H1 (cell line): ENCODE data around the gene ZNF672. TPM values are rescaled to one million over a fixed set of nuclear protein-coding genes. Genes with fewer than 3 reads are reported as not detected.

Source experiments
- CTCF ChIA-PET: fragments of 300-600 bp; sonication (Branson Sonifier 250); formaldehyde crosslinking; loops from one replicate; lab custom pipeline; 2021; ENCODE audit not compliant: partially characterized antibody; lab: Charles Lee
- POLR2A ChIA-PET: fragments of 300-600 bp; sonication (Branson Sonifier 250); formaldehyde crosslinking; loops from one replicate; lab custom pipeline; 2021; ENCODE audit warnings: inconsistent platforms; ENCODE audit not compliant: partially characterized antibody; lab: Charles Lee
- DNase-seq, 2 experiments: peaks; one replicate each; pipeline versions ENCODE4 v3.0.0 to v3.0.0-alpha.2; 2010 to 2022; ENCODE audit warnings: low spot score in 2 of 2, low read depth in 1 of 2, mixed read lengths in 1 of 2
- FAIRE-seq: peaks from 2 replicates; lab custom pipeline; 2011; peaks lifted over from hg19 to GRCh38; lab: Jason Lieb, UNC
- H2AFZ ChIP-seq: 2 replicates; pipeline ENCODE4 v1.8.1; 2012; ENCODE audit warnings: low read length, inconsistent platforms
- H2AK5ac ChIP-seq: 2 replicates; pipeline ENCODE4 v1.6.1; 2013; ENCODE audit warnings: low read depth, low read length
- H2BK120ac ChIP-seq: replicated peaks from 2 replicates; pipeline ENCODE3; 2013; ENCODE audit warnings: low read depth, low read length, inconsistent platforms
- H2BK12ac ChIP-seq: 2 replicates; pipeline ENCODE4 v1.6.1; 2013; ENCODE audit warnings: low read depth, low read length
- H2BK15ac ChIP-seq: 2 replicates; pipeline ENCODE4 v1.6.1; 2013; ENCODE audit warnings: low read length
- H2BK20ac ChIP-seq: 2 replicates; pipeline ENCODE4 v1.6.1; 2013; ENCODE audit warnings: low read length
- H2BK5ac ChIP-seq: 2 replicates; pipeline ENCODE4 v1.6.1; 2013; ENCODE audit warnings: low read depth, low read length
- H3K14ac ChIP-seq: 2 replicates; pipeline ENCODE4 v1.6.1; 2013; ENCODE audit warnings: inconsistent platforms; ENCODE audit not compliant: insufficient read length
- H3K18ac ChIP-seq: 2 replicates; pipeline ENCODE4 v1.6.1; 2013; ENCODE audit warnings: low read length; ENCODE audit errors: extremely low read depth
- H3K23ac ChIP-seq: 2 replicates; pipeline ENCODE4 v1.6.1; 2013; ENCODE audit warnings: inconsistent platforms; ENCODE audit not compliant: insufficient read length
- H3K23me2 ChIP-seq: 2 replicates; pipeline ENCODE4 v1.6.1; 2013; ENCODE audit warnings: low read depth, low read length
- H3K27ac ChIP-seq: 2 replicates; pipeline ENCODE4 v1.6.1; 2011; ENCODE audit warnings: low read depth, low read length, inconsistent platforms
- H3K27me3 ChIP-seq, 4 experiments: replicated peaks in 1 of 4; 1 replicate in 1 of 4; 2 replicates in 3 of 4; pipeline versions ENCODE4 v1.6.1 to v1.8.1; 2011 to 2013; ENCODE audit warnings: low read length in 3 of 4, mild to moderate bottlenecking in 3 of 4, inconsistent platforms in 2 of 4, mixed read lengths in 2 of 4, moderate library complexity in 1 of 4; ENCODE audit not compliant: control insufficient read depth in 3 of 4, insufficient read depth in 3 of 4; ENCODE audit errors: extremely low read depth in 1 of 4
- H3K36me3 ChIP-seq, 4 experiments: 2 replicates each; pipeline versions ENCODE4 v1.6.1 to v1.8.1; 2011 to 2013; ENCODE audit warnings: mild to moderate bottlenecking in 4 of 4, low read length in 3 of 4, moderate library complexity in 2 of 4, control low read depth in 1 of 4, inconsistent platforms in 1 of 4; ENCODE audit not compliant: insufficient read depth in 4 of 4, control insufficient read depth in 2 of 4
- H3K4ac ChIP-seq: replicated peaks from 2 replicates; pipeline ENCODE3; 2013; ENCODE audit warnings: low read length, low read depth, mixed read lengths, inconsistent platforms; ENCODE audit not compliant: insufficient read length
- H3K4me1 ChIP-seq, 4 experiments: replicated peaks in 1 of 4; 1 replicate in 1 of 4; 2 replicates in 3 of 4; pipeline versions ENCODE4 v1.6.1 to v1.8.1; 2011 to 2013; ENCODE audit warnings: low read length in 3 of 4, inconsistent platforms in 2 of 4, mixed read lengths in 1 of 4; ENCODE audit not compliant: insufficient read depth in 4 of 4, control insufficient read depth in 3 of 4
- H3K4me2 ChIP-seq, 2 experiments: 2 replicates each; pipeline versions ENCODE4 v1.6.1 to v1.8.1; 2011 to 2013; ENCODE audit warnings: low read depth in 2 of 2, low read length in 2 of 2, control low read depth in 1 of 2, inconsistent platforms in 1 of 2, mild to moderate bottlenecking in 1 of 2; ENCODE audit not compliant: insufficient read depth in 1 of 2
- H3K4me3 ChIP-seq, 4 experiments: fragments of 200-600, 300-600 bp in 1 of 4; sonication (generic), shearing (Covaris generic), sonication (Bioruptor Twin) in 1 of 4; 2 replicates each; pipeline versions ENCODE4 v1.5.1 to v1.8.1; 2011 to 2016; ENCODE audit warnings: low read length in 4 of 4, low read depth in 3 of 4, control low read depth in 2 of 4, inconsistent platforms in 2 of 4, mild to moderate bottlenecking in 2 of 4, mixed read lengths in 1 of 4, moderate library complexity in 1 of 4; ENCODE audit not compliant: insufficient read depth in 2 of 4; ENCODE audit errors: extremely low read depth in 1 of 4
- H3K56ac ChIP-seq: replicated peaks from 2 replicates; pipeline ENCODE3; 2013; ENCODE audit warnings: low read depth, mild to moderate bottlenecking, mixed read lengths, low read length, inconsistent platforms; ENCODE audit not compliant: insufficient read length
- H3K79me1 ChIP-seq: 2 replicates; pipeline ENCODE4 v1.6.1; 2013; ENCODE audit warnings: low read depth, low read length, control low read depth
- H3K79me2 ChIP-seq, 2 experiments: 2 replicates each; pipeline versions ENCODE4 v1.6.1 to v1.8.1; 2012 to 2013; ENCODE audit warnings: low read length in 2 of 2, mild to moderate bottlenecking in 2 of 2, inconsistent platforms in 1 of 2; ENCODE audit not compliant: insufficient read depth in 2 of 2, control insufficient read depth in 1 of 2
- H3K9ac ChIP-seq, 4 experiments: replicated peaks in 1 of 4; 1 replicate in 1 of 4; 2 replicates in 3 of 4; pipeline versions ENCODE4 v1.6.1 to v1.8.1; 2011 to 2013; ENCODE audit warnings: low read depth in 3 of 4, low read length in 3 of 4, control low read depth in 2 of 4, mild to moderate bottlenecking in 2 of 4, moderate library complexity in 2 of 4, inconsistent platforms in 1 of 4; ENCODE audit errors: extremely low read depth in 1 of 4
- H3K9me3 ChIP-seq, 2 experiments: 2 replicates each; pipeline versions ENCODE4 v1.6.1 to v1.8.1; 2012 to 2013; ENCODE audit warnings: mild to moderate bottlenecking in 2 of 2, moderate library complexity in 2 of 2, control low read depth in 1 of 2, inconsistent platforms in 1 of 2, low read depth in 1 of 2, low read length in 1 of 2, mixed read lengths in 1 of 2; ENCODE audit not compliant: insufficient read depth in 2 of 2
- H4K20me1 ChIP-seq, 2 experiments: replicated peaks in 1 of 2; 2 replicates each; pipeline versions ENCODE3 to v1.8.1; 2011 to 2013; ENCODE audit warnings: inconsistent platforms in 2 of 2, low read length in 2 of 2, mild to moderate bottlenecking in 1 of 2; ENCODE audit not compliant: insufficient read depth in 2 of 2, control insufficient read depth in 1 of 2
- H4K5ac ChIP-seq: 2 replicates; pipeline ENCODE4 v1.6.1; 2013; ENCODE audit warnings: low read length, low read depth, mixed read lengths, inconsistent platforms; ENCODE audit not compliant: insufficient read length
- H4K8ac ChIP-seq: 2 replicates; pipeline ENCODE4 v1.8.0; 2013; ENCODE audit warnings: mild to moderate bottlenecking, moderate library complexity, low read length, inconsistent platforms; ENCODE audit not compliant: insufficient read depth; ENCODE audit errors: extremely low read depth
- H4K91ac ChIP-seq: replicated peaks from 2 replicates; pipeline ENCODE3; 2013; ENCODE audit warnings: low read length, mixed read lengths, inconsistent platforms; ENCODE audit not compliant: insufficient read length
- CTCF ChIP-seq, 3 experiments: IDR thresholded peaks; 1 replicate in 2 of 3; 2 replicates in 1 of 3; pipeline versions ENCODE4 v1.5.1 to v1.6.1; 2011; ENCODE audit warnings: low read length in 3 of 3, mild to moderate bottlenecking in 3 of 3, inconsistent platforms in 2 of 3, low read depth in 1 of 3, moderate library complexity in 1 of 3; ENCODE audit not compliant: insufficient read depth in 1 of 3; ENCODE audit errors: control extremely low read depth in 1 of 3
- GTF2F1 ChIP-seq: IDR thresholded peaks from 2 replicates; pipeline ENCODE4 v1.6.1; 2012; ENCODE audit warnings: low read depth, low read length, improper control_type of control experiment, borderline replicate concordance
- NANOG ChIP-seq: IDR thresholded peaks from 2 replicates; pipeline ENCODE4 v1.6.1; 2011; ENCODE audit warnings: low read length, low read depth, mild to moderate bottlenecking, inconsistent platforms; ENCODE audit not compliant: insufficient read depth, poor library complexity, severe bottlenecking
- NRF1 ChIP-seq: IDR thresholded peaks from 2 replicates; pipeline ENCODE4 v1.6.1; 2011; ENCODE audit warnings: mild to moderate bottlenecking, low read depth, low read length, improper control_type of control experiment
- RFX5 ChIP-seq: IDR thresholded peaks from 2 replicates; pipeline ENCODE4 v1.6.1; 2011; ENCODE audit warnings: low read depth, low read length, improper control_type of control experiment, borderline replicate concordance
- TBP ChIP-seq: IDR thresholded peaks from 2 replicates; pipeline ENCODE4 v1.6.1; 2011; ENCODE audit warnings: low read depth, low read length, improper control_type of control experiment
- USF2 ChIP-seq: IDR thresholded peaks from 2 replicates; pipeline ENCODE4 v1.6.1; 2011; ENCODE audit warnings: low read length, improper control_type of control experiment
- WGBS, 2 experiments: shearing (Covaris generic) in 1 of 2; methylation state at CpG; one replicate each; pipeline versions ENCODE4 v1.1.6 to v1.1.7; 2013 to 2015; ENCODE audit warnings: low lambda C conversion rate in 2 of 2, mixed read lengths in 2 of 2, inconsistent platforms in 1 of 2, low coverage in 1 of 2, missing lambda C conversion rate in 1 of 2; ENCODE audit not compliant: insufficient replicate concordance in 2 of 2, insufficient coverage in 1 of 2, insufficient read length in 1 of 2; ENCODE audit errors: extremely low coverage in 1 of 2, missing lambda C conversion rate in 1 of 2; 5-methylcytosine and 5-hydroxymethylcytosine counted together
- polyA plus RNA-seq, 7 experiments: library from polyadenylated mRNA; depleted of rRNA in 3 of 7; stranded (reverse) in 5 of 7; unstranded in 2 of 7; fragments of >200 nt in 5 of 7; fragments of 200-250 nt in 2 of 7; gene quantifications; 1 replicate in 5 of 7; 2 replicates in 1 of 7; 4 replicates in 1 of 7; pipeline versions ENCODE4 v1.2.1 to v1.2.3, GENCODE V29; 2011 to 2013; ENCODE audit warnings: missing spikeins in 2 of 7, mixed read lengths in 2 of 7
- total RNA-seq: library from RNA; stranded (reverse); fragmentation: NEBNext Ultra II Directional; extraction: Animal tissue kit (Norgen Biotek cat#: 25700); gene quantifications from 2 replicates; pipeline ENCODE4 v1.2.1, GENCODE V29; 2021

ZNF672 gene
- total and polyA plus RNA-seq, 2 of the 8 experiments (the other 6 are each of a cell fraction or from before 2014, with no cell fraction given), result 30.7 to 40.4 TPM

- no peak overlapping the region for H2BK12ac ChIP-seq
- no peak overlapping the region for H2AFZ ChIP-seq
- H2BK20ac ChIP-seq, result no peak overlapping the region
- peaks cover 13 to 32% (median 23%) of the 10 kb centered on the region in 4 experiments for H3K36me3 ChIP-seq
- H4K91ac ChIP-seq, result no peak overlapping the region
- no peak overlapping the region for H3K56ac ChIP-seq
- H3K4me1 ChIP-seq, result peaks cover 0 to 5% (median 2%) of the 10 kb centered on the region in 4 experiments; a peak in 4 of 7 replicates
- H4K20me1 ChIP-seq, result peaks cover 0 to 5% of the 10 kb centered on the region in 2 experiments
- no peak overlapping the region for H3K4me3 ChIP-seq
- no peak overlapping the region for H3K9ac ChIP-seq
- H4K5ac ChIP-seq, result no peak overlapping the region
- H2BK15ac ChIP-seq, result no peak overlapping the region
- no peak overlapping the region for H4K8ac ChIP-seq
- no peak overlapping the region for H3K23ac ChIP-seq
- no peak overlapping the region for H3K14ac ChIP-seq
- WGBS, 2 experiments, result 89% methylated on average over 10 of the region's 10 CpGs; no CpG with 5 or more reads in 1 of the 2 experiments
- H3K18ac ChIP-seq, result no peak overlapping the region
- H3K4me2 ChIP-seq, result no peak overlapping the region; a peak in 1 of 4 replicates
- no peaks in the 10 kb centered on the region for H3K9me3 ChIP-seq
- H3K79me1 ChIP-seq, result peaks cover 12% of the 10 kb centered on the region; the same call in 1 of the 2 replicates
- DNase-seq (no peak), FAIRE-seq (no peak)
- H3K79me2 ChIP-seq, result peaks cover 0 to 19% of the 10 kb centered on the region in 2 experiments; a peak in 2 of 4 replicates
- H3K4ac ChIP-seq, result no peak overlapping the region
- no peak overlapping the region for H2BK120ac ChIP-seq
- ChIA-PET POLR2A (no interaction called here), CTCF (interaction anchor here (1.0 kb wide), 1 partner anchor 9 kb away, joined by 4 read pairs; no protein-coding TSS in a partner anchor)
- H3K23me2 ChIP-seq, result no peaks in the 10 kb centered on the region
- no peak overlapping the region for H3K27ac ChIP-seq
- no peak overlapping the region for H2BK5ac ChIP-seq
- H3K27me3 ChIP-seq, result no peaks in the 10 kb centered on the region
- H2AK5ac ChIP-seq, result no peak overlapping the region
- TF ChIP-seq NANOG (no peak), CTCF (IDR thresholded peaks at IDR 0.05; ENCODE audit: control extremely low read depth in 1 of 3, insufficient read depth in 1 of 3, low read depth in 1 of 3, low read length in 3 of 3) (no peak), RFX5 (no peak), NRF1 (no peak), USF2 (no peak), TBP (no peak), GTF2F1 (no peak)
These were observed 22.5 kb upstream of the ZNF672 start for GRCh38 chr1:248815407-248816034.
